Measurements from ENCODE around the gene IL3.
"Not testable (repeated sequence)": the region's sequence is repeated elsewhere in the genome, so short reads cannot be mapped to it uniquely, and the experiment has no call there.

Gene IL3

GRCh38 chr5:132105688-132106087 is 45.2 kb downstream of the IL3 start:
- DNase-seq (ENCODE audit: extremely low spot score, insufficient read length, low read depth), result no peak

GRCh38 chr5:132108495-132108894 is 48.0 kb downstream of the IL3 start:
- not testable (repeated sequence) for FAIRE-seq; DNase-seq (ENCODE audit: extremely low spot score, insufficient read length, low read depth)

More at GRCh38 chr5:132105688-132106087, 45.2 kb downstream of the IL3 start:
- FAIRE-seq, result no peak

GRCh38 chr5:132108957-132109356 is 48.5 kb downstream of the IL3 start:
- not testable (repeated sequence) for FAIRE-seq; DNase-seq (ENCODE audit: extremely low spot score, insufficient read length, low read depth)

GRCh38 chr5:132109494-132110053 is 49.1 kb downstream of the IL3 start:
- DNase-seq (ENCODE audit: extremely low spot score, insufficient read length, low read depth), result no peak
- no peak for FAIRE-seq

- no peak for DNase-seq (ENCODE audit: extremely low spot score, insufficient read length, low read depth)
- FAIRE-seq, result no peak
Observed at GRCh38 chr5:132110195-132110594, 49.7 kb downstream of the IL3 start.

- FAIRE-seq (no peak), DNase-seq (ENCODE audit: extremely low spot score, insufficient read length, low read depth) (no peak)
Observed at GRCh38 chr5:132110930-132111329, 50.5 kb downstream of the IL3 start.

- no peak for FAIRE-seq
- DNase-seq (ENCODE audit: extremely low spot score, insufficient read length, low read depth), result no peak
Observed at GRCh38 chr5:132112111-132112510, 51.7 kb downstream of the IL3 start.

All from GM18507 (cell line).